ENCODE results near the gene DPM3.
"Not testable (repeated sequence)": the region's sequence is repeated elsewhere in the genome, so short reads cannot be mapped to it uniquely, and the experiment has no call there.

DPM3 gene, protein sequence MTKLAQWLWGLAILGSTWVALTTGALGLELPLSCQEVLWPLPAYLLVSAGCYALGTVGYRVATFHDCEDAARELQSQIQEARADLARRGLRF

GRCh38 chr1:155139895-155140629 is at the start of gene DPM3:
Gene DPM3, minus strand, starts transcription at chr1:155140531. Its CDS starts 291 bp downstream, at chr1:155140240.
- peak; percentile 77 to 91 for DNase-seq (ENCODE audit: low read depth in 2 of 2)

DNA sequence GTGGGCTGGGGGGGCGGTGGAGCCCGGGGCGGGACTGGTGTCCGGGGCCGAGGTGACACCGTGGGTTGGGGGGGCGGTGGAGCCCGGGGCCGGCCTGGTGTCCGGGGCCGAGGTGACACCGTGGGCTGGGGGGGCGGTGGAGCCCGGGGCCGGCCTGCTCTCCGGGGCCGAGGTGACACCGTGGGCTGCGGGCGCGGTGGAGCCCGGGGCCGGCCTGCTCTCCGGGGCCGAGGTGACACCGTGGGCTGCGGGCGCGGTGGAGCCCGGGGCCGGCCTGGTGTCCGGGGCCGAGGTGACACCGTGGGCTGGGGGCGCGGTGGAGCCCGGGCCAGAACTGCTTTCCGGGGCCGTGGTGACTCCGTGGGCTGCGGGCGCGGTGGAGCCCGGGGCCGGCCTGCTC is 49.6 kb upstream of the DPM3 start:
- DNase-seq (ENCODE audit: low read depth in 2 of 2) = not testable (repeated sequence)

GRCh38 chr1:155188268-155188667 is 47.9 kb upstream of the DPM3 start:
- DNase-seq (ENCODE audit: low read depth in 2 of 2) = no peak

DNA sequence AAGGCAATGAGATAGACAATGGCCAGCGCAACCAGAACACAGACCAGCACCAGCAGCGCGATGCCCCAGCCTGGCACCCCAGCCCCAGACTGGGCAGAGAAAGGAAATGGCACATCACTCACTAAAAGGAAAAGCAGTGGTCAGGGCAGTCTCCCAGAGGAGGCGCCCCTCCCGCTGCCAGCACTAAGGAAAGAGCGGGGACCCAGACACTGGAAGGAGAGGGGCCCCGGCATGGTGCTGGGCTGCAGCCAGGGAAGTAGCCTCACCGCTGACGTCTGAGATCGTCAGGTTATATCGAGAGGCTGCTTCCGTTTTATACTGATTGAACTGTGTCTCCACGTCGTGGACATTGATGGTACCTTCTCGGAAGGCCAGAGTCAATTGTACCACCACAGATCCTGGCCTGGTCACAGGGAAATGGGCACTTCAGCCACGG is 47.1 kb upstream of the DPM3 start:
- DNase-seq (ENCODE audit: low read depth in 2 of 2) = no peak

- DNase-seq (ENCODE audit: low read depth in 2 of 2) = no peak
These were observed 46.6 kb upstream of the DPM3 start for GRCh38 chr1:155186794-155187455.

GRCh38 chr1:155186067-155186793 is 45.9 kb upstream of the DPM3 start:
- DNase-seq (ENCODE audit: low read depth in 2 of 2) = no peak

GRCh38 chr1:155185783-155186066 is 45.4 kb upstream of the DPM3 start:
- DNase-seq (ENCODE audit: low read depth in 2 of 2) = no peak

DNA sequence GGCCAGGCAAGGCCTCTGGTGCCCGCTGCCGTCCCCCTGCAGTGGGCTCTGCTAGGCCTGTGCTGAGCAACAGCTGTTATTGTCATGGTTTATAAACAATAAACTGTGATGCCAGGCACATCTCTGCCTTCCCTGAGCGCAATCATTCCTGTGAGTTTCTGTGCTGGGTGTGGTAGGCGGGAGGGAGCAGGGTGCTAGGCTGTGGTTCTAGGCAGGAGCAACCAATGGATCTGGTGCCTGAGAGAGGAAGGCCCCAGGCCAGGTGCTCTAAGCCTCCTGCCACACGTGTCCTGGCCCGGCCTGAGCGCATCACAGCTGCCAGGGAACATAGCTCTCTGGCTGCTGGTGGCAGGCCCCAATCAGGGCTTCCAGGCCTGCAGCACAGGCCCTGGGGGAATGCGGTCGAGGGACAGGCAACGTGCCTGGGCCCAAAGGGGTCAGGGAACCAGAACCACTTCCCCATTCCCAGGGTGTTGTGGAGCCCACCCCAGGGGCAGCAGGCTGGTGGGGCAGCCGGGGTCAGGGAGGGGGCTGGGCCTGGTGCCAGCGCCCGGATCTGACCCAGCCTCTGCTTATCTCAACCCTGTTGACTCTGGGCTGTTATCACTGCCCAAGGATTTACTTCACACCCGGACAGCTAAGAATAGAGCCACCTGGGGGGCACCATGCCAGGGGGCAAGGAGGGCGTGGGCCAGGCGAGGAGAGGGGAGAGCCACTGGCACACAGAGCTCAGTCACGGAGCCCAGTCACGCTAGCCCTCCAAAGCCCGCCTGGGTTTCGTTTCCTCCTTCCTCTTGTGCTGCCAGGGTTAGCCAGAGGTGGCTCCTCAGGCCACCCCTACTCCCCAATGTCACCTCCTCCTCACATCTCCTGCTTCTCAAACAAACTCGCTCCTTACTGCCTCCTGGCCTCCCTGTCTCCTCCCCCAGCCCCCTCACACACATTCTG is 44.8 kb upstream of the DPM3 start:
- DNase-seq (ENCODE audit: low read depth in 2 of 2) = no peak

DNA sequence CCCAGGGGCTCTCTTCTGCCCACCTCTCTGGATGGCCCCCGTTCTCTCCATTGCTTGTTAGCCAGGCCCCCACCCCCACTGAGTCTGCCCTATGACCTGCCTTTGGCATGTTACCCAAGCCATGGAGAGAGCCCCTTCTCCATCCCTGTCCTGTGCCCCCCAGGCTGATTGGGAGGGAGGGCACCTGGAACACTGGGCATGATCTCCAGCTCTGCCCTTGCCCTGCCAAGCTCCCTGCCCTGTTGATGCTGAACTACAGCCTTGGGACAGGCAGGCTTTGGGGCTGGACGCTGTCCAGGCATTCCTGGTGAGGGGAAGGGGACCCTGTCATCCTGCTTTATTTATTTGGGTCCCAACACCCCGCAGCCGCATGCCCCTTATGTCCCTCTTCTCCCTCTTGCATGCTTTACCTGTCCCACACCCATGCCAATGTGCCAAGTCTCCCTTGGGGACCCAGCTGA is 44.0 kb upstream of the DPM3 start:
- no peak for DNase-seq (ENCODE audit: low read depth in 2 of 2)

- no peak for DNase-seq (ENCODE audit: low read depth in 2 of 2)
These were observed 43.5 kb upstream of the DPM3 start for GRCh38 chr1:155183775-155184221.

DNA sequence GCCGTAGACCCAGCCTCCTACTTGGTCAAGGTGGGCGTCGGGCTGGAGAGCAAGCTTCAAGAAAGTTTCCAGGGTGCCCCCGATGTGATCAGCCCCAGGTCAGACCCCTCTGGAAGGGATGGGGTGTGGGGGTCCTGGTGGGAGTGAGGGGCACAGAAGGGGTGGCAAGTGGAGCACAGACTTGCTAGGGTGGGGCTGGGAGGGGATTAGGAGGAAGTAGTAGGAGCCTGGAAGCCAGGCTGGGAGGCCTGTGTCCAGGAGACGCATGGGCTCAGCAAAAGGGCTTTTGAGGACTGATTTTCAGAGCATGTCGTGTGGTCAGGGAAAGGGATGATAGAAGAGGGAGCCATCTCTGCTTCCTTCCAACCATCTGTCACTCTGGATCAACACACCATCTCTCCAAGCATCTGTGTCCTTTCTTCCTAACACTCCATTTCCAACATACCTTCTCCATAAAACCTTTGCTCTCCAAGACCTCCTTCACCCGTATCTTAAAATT is 41.8 kb upstream of the DPM3 start:
- DNase-seq (ENCODE audit: low read depth in 2 of 2) = no peak

DNA sequence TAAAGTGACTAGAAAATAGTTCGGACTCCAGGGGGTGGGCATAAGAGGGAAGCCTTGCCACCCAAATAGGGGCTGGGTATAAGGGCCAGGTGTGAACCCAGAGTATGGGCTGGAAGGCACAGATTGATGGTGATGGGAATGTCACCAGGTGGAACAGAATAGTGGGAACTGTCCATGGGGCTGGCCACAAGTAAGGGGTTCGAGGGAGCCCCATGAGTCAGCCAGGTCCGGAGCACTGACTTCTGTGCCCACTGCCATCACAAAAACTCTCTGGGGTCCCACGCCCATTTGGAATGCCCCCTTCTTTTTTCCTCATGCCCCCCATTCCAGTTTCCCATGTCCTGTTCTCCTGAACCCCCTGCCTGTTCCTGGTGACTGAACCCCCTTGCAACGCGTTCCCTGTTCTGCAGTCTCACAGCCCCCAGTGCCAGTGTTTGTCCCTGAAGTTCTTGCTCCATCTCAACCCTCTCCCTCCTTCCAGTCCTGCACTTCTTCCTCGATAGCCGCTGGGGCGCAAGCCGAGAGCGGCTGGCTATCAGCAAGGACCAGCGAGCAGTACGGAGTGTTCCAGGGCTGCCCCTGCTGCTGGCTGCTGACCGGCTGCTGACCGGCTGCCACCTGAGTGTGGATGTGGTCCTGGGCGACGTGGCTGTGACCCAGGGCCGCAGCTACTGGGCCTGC is 41.2 kb upstream of the DPM3 start:
- no peak for DNase-seq (ENCODE audit: low read depth in 2 of 2)

- DNase-seq (ENCODE audit: low read depth in 2 of 2) = no peak
These were observed 39.0 kb upstream of the DPM3 start for GRCh38 chr1:155179112-155180031.

DNA sequence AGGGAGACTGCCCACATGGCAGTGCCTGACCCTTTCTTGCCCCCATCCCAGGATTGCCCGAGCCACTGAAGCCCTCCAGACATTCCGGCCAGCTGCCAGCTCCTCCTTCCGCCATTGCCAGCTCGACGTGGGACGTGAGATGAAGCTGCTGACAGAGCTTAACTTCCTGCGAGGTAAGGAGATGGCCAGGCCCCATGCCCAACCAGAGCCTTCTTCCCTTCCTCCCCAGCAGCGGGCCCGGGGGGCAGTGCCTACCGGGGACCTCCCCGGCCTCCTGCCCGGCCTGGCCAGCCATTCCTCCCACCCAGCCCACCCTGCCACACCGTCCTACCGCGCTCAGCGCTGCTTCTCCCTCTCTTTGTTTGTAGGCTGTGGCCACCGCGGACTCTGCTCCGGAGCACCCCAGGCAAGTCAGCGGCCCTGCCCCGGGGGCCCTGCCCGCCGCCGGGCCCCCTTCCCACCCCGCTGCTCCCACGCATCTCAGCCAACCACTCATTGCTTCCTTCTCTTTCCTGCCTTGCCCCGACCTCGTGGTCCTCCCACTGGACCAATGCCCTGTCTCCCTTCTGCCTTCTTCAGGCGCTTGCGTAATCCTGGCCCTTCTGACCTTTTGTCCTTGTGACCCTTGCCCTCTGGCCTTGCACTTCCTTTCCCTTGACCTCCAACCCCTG is 38.2 kb upstream of the DPM3 start:
- DNase-seq (ENCODE audit: low read depth in 2 of 2) = no peak

DNA sequence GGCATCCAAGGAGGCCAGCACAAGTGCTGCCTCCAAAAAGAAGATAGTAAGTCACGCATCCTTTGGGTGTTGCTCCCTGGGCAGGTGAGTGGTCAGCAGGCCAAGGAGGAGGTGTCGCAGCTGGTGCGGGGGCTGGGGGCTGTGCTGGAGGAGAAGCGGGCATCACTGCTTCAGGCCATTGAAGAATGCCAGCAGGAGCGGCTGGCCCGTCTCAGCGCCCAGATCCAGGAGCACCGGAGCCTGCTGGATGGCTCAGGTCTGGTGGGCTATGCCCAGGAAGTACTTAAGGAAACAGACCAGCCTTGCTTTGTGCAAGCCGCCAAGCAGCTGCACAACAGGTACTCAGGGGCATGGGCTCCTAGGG is 37.6 kb upstream of the DPM3 start:
- no peak for DNase-seq (ENCODE audit: low read depth in 2 of 2)

DNA sequence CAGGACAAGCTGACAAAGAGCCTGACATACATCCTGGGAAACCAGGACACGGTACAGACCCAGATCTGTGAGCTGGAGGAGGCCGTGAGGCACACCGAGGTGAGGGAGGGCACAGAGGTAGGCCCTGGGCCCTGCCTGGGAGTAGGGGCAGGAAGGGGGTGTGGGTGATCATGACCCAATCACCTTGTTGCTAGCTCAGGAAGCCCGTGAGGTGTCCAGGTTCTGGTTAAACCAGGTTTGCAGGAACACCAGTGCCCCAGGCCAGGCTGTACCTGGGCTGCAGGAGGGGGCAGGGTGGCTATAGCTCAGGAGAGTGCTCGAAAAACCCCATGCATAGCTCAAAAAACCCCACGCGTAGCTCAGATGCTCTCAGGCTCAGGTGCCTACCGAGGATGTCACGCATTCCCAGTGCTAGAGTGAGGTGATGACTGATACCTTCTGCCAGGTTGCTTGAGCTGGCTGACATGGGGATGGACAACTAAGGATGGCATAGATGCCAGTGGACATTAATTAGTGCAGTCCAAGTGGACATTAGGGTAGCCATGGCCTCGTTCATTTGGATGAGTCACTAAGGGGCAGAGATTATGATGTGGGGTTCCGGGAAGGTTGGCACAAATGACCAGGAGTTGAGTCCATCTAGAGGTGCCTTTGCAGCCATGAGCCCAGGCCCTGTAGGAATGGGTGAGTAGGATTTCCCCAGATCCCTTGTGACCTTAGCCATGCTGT is 37.0 kb upstream of the DPM3 start:
- DNase-seq (ENCODE audit: low read depth in 2 of 2) = no peak

GRCh38 chr1:155176544-155177071 is 36.3 kb upstream of the DPM3 start:
- DNase-seq (ENCODE audit: low read depth in 2 of 2) = peak in 1 of 2 donors; percentile 83

DNA sequence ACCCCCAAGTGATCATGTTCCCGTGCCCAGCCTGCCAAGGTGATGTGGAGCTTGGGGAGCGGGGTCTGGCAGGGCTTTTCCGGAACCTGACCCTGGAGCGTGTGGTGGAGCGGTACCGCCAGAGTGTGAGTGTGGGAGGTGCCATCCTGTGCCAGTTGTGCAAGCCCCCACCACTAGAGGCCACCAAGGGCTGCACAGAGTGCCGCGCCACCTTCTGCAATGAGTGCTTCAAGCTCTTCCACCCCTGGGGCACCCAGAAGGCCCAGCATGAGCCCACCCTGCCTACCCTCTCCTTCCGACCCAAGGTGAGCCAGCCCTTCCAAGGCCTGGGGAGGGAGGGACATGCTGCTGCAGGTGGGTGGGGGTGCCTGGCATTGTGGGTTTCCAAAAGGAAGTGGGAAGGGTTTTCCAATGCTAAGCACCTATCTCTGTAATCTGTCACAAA is 35.6 kb upstream of the DPM3 start:
- peak in 1 of 2 donors; percentile 7 for DNase-seq (ENCODE audit: low read depth in 2 of 2)
